ENCODE measurements around the gene CCDC7. TPM values are rescaled to one million over a fixed set of nuclear protein-coding genes. Genes with fewer than 3 reads are reported as not detected.

CCDC7 gene
- total RNA-seq, 1 experiment from 2014 or later, result 1.9 TPM

DNA sequence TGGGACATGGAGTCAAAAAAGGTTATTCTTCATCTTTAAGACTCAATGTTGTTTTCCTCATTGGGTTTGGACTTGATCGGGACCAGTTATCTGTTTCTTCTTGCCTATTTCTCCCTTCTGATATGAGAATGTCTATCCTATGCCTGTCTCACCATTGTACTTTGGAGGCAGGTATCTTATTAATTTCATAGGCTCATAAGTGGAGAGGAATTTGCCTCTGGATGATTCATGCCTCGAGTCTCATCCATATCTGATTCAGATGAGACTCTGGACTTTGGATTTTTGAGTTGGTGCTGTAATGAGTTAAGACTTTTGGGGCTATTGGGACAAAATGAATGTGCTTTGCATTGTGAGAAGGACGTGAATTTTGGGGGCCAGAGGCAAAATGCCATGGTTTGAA, 36.2 kb upstream of the CCDC7 start:
- ChIA-PET POLR2A (no interaction called here), CTCF (no interaction called here)
- peaks cover 6% of the 10 kb centered on the region for H3K27me3 Mint-ChIP-seq (ENCODE audit: low read depth)
- ATAC-seq (no peak), DNase-seq (ENCODE audit: low spot score) (no peak)
- TF ChIP-seq, protein P1, sequence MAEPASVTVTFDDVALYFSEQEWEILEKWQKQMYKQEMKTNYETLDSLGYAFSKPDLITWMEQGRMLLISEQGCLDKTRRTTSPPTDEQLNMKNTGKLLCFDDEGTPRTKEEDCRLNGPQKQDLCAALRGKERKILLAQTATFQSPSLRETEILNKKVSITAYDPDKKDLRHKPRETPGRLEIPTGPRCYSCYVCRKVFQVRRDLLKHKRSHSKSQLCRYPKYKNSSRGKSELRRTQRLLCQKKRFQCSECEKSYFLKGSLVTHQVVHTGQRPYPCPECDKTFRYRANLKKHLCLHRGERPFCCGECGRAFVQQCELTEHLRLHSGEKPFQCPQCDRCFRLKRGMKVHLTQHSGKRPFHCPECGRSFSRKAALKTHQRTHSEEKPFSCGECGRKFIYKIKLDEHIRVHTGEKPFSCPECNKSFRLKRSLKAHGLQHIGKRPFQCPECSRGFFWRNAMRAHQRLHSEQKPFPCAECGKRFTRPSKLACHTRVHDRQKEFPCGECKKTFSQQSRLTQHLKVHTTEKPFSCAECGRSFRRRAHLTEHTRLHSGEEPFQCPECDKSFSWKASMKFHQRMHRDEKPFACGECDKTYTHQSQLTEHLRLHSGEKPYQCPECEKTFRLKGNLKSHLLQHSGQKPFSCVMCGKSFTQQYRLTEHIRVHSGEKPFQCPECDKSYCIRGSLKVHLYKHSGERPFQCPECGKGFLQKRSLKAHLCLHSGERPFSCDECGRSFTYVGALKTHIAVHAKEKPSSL (CRISPR knock-in tag; conservative IDR thresholded peaks at IDR 0.05), result no peak
- H3K36me3 Mint-ChIP-seq, result no peaks in the 10 kb centered on the region
- H3K4me3 Mint-ChIP-seq, result no peak overlapping the region
- H3K9me3 Mint-ChIP-seq, result no peaks in the 10 kb centered on the region
- H3K4me1 Mint-ChIP-seq, result no peaks in the 10 kb centered on the region
- no peak overlapping the region for H3K27ac Mint-ChIP-seq

DNA sequence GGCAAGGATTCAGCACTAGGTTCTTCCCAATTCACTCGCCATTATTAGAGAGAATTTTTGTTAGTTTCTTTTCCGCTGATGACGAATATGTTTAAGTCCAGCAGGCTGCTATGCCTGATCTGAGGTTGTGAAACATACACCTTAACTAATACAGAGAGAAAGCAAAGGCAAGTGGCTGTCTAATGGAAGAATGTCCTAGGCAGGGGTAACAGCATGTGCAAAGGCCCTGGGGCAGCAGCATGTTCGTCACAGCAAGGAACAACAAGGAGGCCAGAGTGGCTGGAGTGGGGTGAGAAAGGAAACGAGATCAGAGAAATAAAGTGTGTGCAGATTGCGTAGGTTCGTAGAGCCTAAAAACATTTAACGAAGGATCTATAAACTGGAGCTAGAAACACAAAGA, 35.4 kb upstream of the CCDC7 start:
- H3K4me3 Mint-ChIP-seq, result no peak overlapping the region
- DNase-seq (ENCODE audit: low spot score), result no peak
- H3K4me1 Mint-ChIP-seq, result no peaks in the 10 kb centered on the region
- TF ChIP-seq CBFB (CRISPR knock-in tag; IDR thresholded peaks at IDR 0.05; ENCODE audit: low read depth) (no peak), GRHL2 (CRISPR knock-in tag; IDR thresholded peaks at IDR 0.05; ENCODE audit: insufficient replicate concordance, severe bottlenecking) (no peak), JAZF1 (CRISPR knock-in tag; IDR thresholded peaks at IDR 0.05) (no peak), SMAD3 (CRISPR knock-in tag; IDR thresholded peaks at IDR 0.05; ENCODE audit: borderline replicate concordance) (no peak), SOX15 (CRISPR knock-in tag; IDR thresholded peaks at IDR 0.05) (no peak)
- H3K36me3 Mint-ChIP-seq, result no peaks in the 10 kb centered on the region
- POLR2A ChIA-PET, result no interaction called here
- CTCF ChIA-PET, result no interaction called here
- no peaks in the 10 kb centered on the region for H3K9me3 Mint-ChIP-seq
- no peak overlapping the region for H3K27ac Mint-ChIP-seq
- no peak for ATAC-seq
- H3K27me3 Mint-ChIP-seq (ENCODE audit: low read depth), result peaks cover 6% of the 10 kb centered on the region

DNA sequence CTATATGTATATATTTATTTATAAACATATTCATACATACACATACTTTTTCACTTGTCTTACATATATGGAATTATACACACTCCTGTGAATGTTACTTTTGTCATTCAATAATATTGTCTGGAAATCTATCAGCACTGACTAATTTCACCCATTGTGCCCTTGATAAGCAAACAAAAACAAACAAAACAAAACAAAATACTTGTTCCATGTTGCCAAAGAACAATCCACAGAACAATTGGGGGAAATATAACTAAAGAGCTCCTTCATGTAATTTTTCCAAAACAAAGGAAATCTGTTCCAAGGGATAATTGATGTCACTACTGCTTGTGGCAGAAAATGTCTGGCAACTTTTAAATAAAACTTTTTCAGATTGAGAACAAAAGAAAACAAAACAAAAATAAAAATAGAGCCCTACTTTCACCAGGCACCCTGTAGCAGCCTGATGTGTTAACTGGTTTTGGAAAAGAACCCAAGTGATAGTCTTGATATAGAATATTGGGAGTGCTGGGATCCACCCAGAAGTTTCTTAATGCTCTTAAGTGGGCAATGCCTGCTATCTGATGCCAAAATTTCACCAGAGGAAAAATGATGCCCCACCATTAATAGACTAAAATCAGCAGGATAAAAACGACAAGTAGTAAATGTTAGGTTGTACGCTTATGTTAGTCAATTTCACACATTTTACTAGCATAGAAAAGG, 34.0 kb upstream of the CCDC7 start:
- no peak overlapping the region for H3K27ac Mint-ChIP-seq
- TF ChIP-seq, protein P2, sequence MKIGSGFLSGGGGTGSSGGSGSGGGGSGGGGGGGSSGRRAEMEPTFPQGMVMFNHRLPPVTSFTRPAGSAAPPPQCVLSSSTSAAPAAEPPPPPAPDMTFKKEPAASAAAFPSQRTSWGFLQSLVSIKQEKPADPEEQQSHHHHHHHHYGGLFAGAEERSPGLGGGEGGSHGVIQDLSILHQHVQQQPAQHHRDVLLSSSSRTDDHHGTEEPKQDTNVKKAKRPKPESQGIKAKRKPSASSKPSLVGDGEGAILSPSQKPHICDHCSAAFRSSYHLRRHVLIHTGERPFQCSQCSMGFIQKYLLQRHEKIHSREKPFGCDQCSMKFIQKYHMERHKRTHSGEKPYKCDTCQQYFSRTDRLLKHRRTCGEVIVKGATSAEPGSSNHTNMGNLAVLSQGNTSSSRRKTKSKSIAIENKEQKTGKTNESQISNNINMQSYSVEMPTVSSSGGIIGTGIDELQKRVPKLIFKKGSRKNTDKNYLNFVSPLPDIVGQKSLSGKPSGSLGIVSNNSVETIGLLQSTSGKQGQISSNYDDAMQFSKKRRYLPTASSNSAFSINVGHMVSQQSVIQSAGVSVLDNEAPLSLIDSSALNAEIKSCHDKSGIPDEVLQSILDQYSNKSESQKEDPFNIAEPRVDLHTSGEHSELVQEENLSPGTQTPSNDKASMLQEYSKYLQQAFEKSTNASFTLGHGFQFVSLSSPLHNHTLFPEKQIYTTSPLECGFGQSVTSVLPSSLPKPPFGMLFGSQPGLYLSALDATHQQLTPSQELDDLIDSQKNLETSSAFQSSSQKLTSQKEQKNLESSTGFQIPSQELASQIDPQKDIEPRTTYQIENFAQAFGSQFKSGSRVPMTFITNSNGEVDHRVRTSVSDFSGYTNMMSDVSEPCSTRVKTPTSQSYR (CRISPR knock-in tag; IDR thresholded peaks at IDR 0.05), result no peak
- TF ChIP-seq, protein P3, sequence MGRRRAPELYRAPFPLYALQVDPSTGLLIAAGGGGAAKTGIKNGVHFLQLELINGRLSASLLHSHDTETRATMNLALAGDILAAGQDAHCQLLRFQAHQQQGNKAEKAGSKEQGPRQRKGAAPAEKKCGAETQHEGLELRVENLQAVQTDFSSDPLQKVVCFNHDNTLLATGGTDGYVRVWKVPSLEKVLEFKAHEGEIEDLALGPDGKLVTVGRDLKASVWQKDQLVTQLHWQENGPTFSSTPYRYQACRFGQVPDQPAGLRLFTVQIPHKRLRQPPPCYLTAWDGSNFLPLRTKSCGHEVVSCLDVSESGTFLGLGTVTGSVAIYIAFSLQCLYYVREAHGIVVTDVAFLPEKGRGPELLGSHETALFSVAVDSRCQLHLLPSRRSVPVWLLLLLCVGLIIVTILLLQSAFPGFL (CRISPR knock-in tag; IDR thresholded peaks at IDR 0.05; ENCODE audit: borderline replicate concordance), result no peak
- TF ChIP-seq HMGA2 (CRISPR knock-in tag; IDR thresholded peaks at IDR 0.05) (no peak), NR2C2 (CRISPR knock-in tag; IDR thresholded peaks at IDR 0.05) (no peak), ZNF396 (CRISPR knock-in tag; IDR thresholded peaks at IDR 0.05; ENCODE audit: borderline replicate concordance) (no peak), FOXK1 (CRISPR knock-in tag; IDR thresholded peaks at IDR 0.05) (no peak), TCF7 (CRISPR knock-in tag; IDR thresholded peaks at IDR 0.05; ENCODE audit: low read depth) (no peak), KAT7 (CRISPR knock-in tag; IDR thresholded peaks at IDR 0.05; ENCODE audit: borderline replicate concordance) (no peak), OVOL2 (CRISPR knock-in tag; IDR thresholded peaks at IDR 0.05; ENCODE audit: borderline replicate concordance) (no peak), RORB (CRISPR knock-in tag; IDR thresholded peaks at IDR 0.05) (no peak)
- TF ChIP-seq, protein P4, sequence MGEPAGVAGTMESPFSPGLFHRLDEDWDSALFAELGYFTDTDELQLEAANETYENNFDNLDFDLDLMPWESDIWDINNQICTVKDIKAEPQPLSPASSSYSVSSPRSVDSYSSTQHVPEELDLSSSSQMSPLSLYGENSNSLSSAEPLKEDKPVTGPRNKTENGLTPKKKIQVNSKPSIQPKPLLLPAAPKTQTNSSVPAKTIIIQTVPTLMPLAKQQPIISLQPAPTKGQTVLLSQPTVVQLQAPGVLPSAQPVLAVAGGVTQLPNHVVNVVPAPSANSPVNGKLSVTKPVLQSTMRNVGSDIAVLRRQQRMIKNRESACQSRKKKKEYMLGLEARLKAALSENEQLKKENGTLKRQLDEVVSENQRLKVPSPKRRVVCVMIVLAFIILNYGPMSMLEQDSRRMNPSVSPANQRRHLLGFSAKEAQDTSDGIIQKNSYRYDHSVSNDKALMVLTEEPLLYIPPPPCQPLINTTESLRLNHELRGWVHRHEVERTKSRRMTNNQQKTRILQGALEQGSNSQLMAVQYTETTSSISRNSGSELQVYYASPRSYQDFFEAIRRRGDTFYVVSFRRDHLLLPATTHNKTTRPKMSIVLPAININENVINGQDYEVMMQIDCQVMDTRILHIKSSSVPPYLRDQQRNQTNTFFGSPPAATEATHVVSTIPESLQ (CRISPR knock-in tag; IDR thresholded peaks at IDR 0.05), result no peak
- TF ChIP-seq, protein P5, sequence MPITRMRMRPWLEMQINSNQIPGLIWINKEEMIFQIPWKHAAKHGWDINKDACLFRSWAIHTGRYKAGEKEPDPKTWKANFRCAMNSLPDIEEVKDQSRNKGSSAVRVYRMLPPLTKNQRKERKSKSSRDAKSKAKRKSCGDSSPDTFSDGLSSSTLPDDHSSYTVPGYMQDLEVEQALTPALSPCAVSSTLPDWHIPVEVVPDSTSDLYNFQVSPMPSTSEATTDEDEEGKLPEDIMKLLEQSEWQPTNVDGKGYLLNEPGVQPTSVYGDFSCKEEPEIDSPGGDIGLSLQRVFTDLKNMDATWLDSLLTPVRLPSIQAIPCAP (CRISPR knock-in tag; IDR thresholded peaks at IDR 0.05), result no peak

More for the DNA sequence above, 34.0 kb upstream of the CCDC7 start:
- no peak for ATAC-seq
- H3K4me1 Mint-ChIP-seq, result no peaks in the 10 kb centered on the region
- no peaks in the 10 kb centered on the region for H3K36me3 Mint-ChIP-seq
- DNase-seq (ENCODE audit: low spot score), result no peak
- no peaks in the 10 kb centered on the region for H3K9me3 Mint-ChIP-seq
- CTCF ChIA-PET, result no interaction called here
- H3K27me3 Mint-ChIP-seq (ENCODE audit: low read depth), result peaks cover 6% of the 10 kb centered on the region
- H3K4me3 Mint-ChIP-seq, result no peak overlapping the region
- POLR2A ChIA-PET, result no interaction called here
